ENCODE measurements around the gene LRCH3.
"Not testable (repeated sequence)": the region's sequence is repeated elsewhere in the genome, so short reads cannot be mapped to it uniquely, and the experiment has no call there.

Gene LRCH3

DNA sequence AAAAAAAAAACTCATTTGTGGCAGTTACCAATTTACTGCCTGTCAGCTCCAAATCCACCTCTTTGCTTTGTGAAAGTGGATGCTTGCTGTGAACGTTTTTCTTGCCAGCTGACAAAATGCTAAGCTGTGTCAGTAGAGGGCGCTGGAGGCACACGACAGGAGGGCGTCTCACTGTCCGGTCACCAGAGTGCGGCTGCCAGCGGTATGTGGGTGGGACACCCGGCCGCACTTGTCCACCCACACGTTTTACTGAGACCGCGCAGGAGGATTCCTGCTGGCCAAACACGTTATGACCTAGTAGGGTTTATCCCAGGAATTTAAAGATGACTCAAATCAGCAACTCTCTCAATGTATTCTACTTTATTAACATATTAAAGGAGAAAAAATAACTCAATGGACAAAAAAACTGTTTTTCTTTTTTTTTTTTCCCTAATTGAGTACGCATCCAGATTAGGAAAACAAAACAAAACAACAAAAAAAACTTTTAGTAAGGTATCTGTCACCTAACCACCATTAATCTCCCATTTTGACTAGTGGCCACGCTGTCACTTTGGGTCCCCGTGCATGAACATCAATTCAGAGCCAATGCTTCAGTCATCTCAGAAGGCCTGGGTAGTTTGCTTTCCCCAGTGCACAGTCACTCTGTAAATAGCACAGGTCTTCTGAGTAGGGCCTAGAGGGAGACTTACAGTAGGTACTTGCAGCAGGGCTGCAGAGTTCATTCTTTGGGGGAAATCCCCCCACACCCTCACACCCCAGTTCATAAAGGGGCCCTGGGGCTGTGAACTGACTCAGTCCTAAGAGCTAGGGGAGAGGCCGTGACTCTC is 115.2 kb downstream of the LRCH3 start:
- TF ChIP-seq, protein P1, sequence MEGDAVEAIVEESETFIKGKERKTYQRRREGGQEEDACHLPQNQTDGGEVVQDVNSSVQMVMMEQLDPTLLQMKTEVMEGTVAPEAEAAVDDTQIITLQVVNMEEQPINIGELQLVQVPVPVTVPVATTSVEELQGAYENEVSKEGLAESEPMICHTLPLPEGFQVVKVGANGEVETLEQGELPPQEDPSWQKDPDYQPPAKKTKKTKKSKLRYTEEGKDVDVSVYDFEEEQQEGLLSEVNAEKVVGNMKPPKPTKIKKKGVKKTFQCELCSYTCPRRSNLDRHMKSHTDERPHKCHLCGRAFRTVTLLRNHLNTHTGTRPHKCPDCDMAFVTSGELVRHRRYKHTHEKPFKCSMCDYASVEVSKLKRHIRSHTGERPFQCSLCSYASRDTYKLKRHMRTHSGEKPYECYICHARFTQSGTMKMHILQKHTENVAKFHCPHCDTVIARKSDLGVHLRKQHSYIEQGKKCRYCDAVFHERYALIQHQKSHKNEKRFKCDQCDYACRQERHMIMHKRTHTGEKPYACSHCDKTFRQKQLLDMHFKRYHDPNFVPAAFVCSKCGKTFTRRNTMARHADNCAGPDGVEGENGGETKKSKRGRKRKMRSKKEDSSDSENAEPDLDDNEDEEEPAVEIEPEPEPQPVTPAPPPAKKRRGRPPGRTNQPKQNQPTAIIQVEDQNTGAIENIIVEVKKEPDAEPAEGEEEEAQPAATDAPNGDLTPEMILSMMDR (IDR thresholded peaks at IDR 0.05; ENCODE audit: low read depth, low read length): peak; percentile 85
- TF ChIP-seq MAX (IDR thresholded peaks at IDR 0.05; ENCODE audit: low read depth, low read length) (peak; percentile 53; the same call in 1 of the 2 replicates), POLR2A (IDR thresholded peaks at IDR 0.05; ENCODE audit: extremely low read depth, insufficient read length) (no peak), MYC (IDR thresholded peaks at IDR 0.05; ENCODE audit: low read depth, low read length) (peak; percentile 44; the same call in 1 of the 2 replicates)
- DNase-seq (ENCODE audit: low read depth): peak; percentile 87
- no peak overlapping the region for H3K4me3 ChIP-seq (ENCODE audit: low read depth, low read length)

DNA sequence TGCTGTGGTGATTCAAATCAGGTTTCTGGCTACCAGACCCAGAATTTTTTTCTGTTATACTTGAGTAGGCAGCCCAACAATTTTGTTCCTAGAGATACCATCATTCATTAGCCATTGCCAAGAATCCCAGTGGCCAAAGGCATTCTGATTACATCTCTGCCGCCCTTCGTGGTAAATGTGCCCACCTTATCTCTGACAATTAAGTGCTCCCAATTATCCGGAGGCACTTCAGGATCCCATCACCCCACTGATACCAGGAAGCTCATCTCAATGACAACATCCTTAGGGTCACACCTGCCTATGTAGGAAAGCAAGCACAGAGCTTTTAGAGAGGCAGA is 115.8 kb downstream of the LRCH3 start:
- no peak for DNase-seq (ENCODE audit: low read depth)
- TF ChIP-seq MYC (IDR thresholded peaks at IDR 0.05; ENCODE audit: low read depth, low read length): no peak
- TF ChIP-seq POLR2A (IDR thresholded peaks at IDR 0.05; ENCODE audit: extremely low read depth, insufficient read length): no peak
- TF ChIP-seq, protein P1 (IDR thresholded peaks at IDR 0.05; ENCODE audit: low read depth, low read length): no peak
- TF ChIP-seq MAX (IDR thresholded peaks at IDR 0.05; ENCODE audit: low read depth, low read length): no peak
- no peak overlapping the region for H3K4me3 ChIP-seq (ENCODE audit: low read depth, low read length)

DNA sequence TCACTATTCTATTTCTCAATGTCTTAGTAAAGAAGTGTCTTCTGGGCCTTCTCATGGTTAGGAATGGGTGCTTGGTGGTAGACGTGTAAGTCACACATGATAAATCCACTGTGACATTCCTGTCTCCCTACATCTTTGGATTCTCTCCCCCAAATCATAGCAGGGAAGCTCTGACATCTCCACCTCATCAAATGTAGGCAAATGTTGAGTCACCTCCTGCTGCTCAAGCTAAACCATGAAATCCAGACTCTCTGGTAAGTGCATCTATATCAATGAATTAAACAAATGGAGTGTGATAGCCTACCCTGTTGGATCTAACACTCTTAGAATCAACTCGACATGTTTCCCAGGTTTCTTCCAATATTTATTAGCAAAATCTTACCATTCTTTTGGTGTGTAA is 116.1 kb downstream of the LRCH3 start:
- H3K4me3 ChIP-seq (ENCODE audit: low read depth, low read length): no peak overlapping the region

DNA sequence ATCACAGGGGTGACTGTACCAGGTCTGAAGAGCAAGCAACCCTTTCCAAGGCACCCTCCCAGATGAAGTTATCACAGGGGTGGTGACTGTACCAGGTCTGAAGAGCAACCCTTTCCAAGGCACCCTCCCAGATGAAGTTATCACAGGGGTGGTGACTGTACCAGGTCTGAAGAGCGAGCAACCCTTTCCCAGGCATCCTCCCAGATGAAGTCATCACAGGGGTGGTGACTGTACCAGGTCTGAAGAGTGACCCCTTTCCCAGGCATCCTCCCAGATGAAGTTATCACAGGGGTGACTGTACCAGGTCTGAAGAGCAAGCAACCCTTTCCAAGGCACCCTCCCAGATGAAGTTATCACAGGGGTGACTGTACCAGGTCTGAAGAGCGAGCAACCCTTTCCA is 117.5 kb downstream of the LRCH3 start:
- H3K4me3 ChIP-seq (ENCODE audit: low read depth, low read length); DNase-seq (ENCODE audit: low read depth): not testable (repeated sequence)

More for the DNA sequence above, 116.1 kb downstream of the LRCH3 start:
- no peak for DNase-seq (ENCODE audit: low read depth)
- TF ChIP-seq MYC (IDR thresholded peaks at IDR 0.05; ENCODE audit: low read depth, low read length): no peak
- no peak for TF ChIP-seq MAX (IDR thresholded peaks at IDR 0.05; ENCODE audit: low read depth, low read length)
- TF ChIP-seq, protein P1 (IDR thresholded peaks at IDR 0.05; ENCODE audit: low read depth, low read length): no peak
- TF ChIP-seq POLR2A (IDR thresholded peaks at IDR 0.05; ENCODE audit: extremely low read depth, insufficient read length): no peak

DNA sequence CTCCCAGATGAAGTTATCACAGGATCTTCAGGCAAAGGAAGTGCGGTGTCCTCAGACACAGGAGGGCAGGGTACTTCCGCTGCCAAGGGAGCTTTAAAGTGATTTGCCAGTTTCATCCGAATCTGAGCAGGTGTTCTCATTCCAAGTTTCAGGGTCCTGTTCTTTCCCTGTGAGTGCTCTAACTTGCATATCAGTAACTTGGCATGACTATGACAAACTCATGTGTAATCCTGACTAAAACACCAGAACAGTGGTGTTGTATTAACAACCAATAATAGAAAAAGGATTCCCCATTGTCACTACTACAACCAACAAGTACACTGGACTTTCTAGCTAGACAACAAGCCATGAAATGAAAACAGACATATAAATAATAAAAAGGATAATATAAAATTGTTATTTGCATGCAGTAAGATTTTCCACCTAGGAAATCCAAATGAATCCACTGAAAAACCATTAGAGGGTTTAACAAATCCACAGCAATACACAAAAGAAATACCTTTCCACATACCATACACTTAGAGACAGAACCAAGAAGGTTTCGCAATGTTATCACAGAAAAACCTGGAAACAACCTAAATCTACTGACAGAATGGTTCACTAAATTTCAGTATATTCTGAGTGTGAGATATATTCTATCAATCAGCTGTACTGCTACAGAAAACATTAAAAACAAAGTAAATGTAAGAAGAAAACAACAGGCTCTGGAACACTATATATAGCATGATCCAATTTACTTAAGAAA is 118.1 kb downstream of the LRCH3 start:
- no peak for DNase-seq (ENCODE audit: low read depth)
- H3K4me3 ChIP-seq (ENCODE audit: low read depth, low read length): no peak overlapping the region
- TF ChIP-seq POLR2A (IDR thresholded peaks at IDR 0.05; ENCODE audit: extremely low read depth, insufficient read length) (no peak), MYC (IDR thresholded peaks at IDR 0.05; ENCODE audit: low read depth, low read length) (no peak), MAX (IDR thresholded peaks at IDR 0.05; ENCODE audit: low read depth, low read length) (no peak)
- TF ChIP-seq, protein P1 (IDR thresholded peaks at IDR 0.05; ENCODE audit: low read depth, low read length): no peak

DNA sequence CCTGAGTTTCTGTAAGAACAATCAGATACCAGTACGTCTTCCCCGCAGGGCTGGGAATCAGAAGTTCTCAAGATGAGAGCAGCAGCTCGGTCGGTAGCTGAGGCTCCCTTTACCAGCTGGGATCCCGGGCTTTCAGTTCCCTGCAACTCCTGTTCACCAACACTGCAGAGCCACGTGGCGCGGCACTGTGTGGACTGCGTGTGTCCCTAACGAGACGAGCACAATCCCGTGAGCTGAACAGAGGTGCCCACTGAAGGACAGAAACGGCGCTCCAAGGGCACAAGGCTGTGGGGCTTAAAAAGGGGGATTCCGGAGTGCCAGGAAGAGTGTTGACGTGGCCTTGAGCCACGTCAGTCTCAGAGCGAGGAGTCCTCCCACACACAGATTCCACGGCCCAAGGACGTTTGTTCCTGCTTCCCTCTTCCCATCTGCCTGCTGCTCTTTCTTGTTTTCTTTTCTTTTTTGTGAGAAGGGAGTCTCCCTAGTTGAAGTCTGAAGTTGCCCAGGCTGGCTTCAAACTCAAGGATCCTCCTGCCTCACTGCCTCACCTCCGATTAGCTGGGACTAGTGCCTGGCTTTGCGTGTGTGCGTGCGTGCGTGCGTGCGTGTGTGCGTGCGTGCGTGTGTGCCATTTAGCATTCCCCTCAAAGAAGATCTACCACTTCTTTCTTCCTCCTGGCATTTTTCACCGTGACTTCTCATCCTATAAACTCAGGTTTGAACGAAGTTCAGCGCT is 121.9 kb downstream of the LRCH3 start:
- H3K4me3 ChIP-seq (ENCODE audit: low read depth, low read length): no peak overlapping the region
- DNase-seq (ENCODE audit: low read depth): no peak
- no peak for TF ChIP-seq MAX (IDR thresholded peaks at IDR 0.05; ENCODE audit: low read depth, low read length)
- TF ChIP-seq, protein P1 (IDR thresholded peaks at IDR 0.05; ENCODE audit: low read depth, low read length): no peak
- TF ChIP-seq MYC (IDR thresholded peaks at IDR 0.05; ENCODE audit: low read depth, low read length): no peak
- no peak for TF ChIP-seq POLR2A (IDR thresholded peaks at IDR 0.05; ENCODE audit: extremely low read depth, insufficient read length)
